ENCODE results near the gene KRTAP12-1.

GRCh38 chr21:44701541-44701940 lies 19.6 kb upstream of the KRTAP12-1 start:
- TF ChIP-seq ZNF70 (CRISPR knock-in tag; IDR thresholded peaks at IDR 0.05), result no peak
- no peak for TF ChIP-seq RARB (CRISPR knock-in tag; IDR thresholded peaks at IDR 0.05)
- TF ChIP-seq TOX (CRISPR knock-in tag; IDR thresholded peaks at IDR 0.05; ENCODE audit: borderline replicate concordance), result no peak
- no peak for TF ChIP-seq PATZ1 (CRISPR knock-in tag; IDR thresholded peaks at IDR 0.05; ENCODE audit: borderline replicate concordance)
- TF ChIP-seq OSR1 (CRISPR knock-in tag; IDR thresholded peaks at IDR 0.05), result no peak
- TF ChIP-seq CSRNP3 (CRISPR knock-in tag; IDR thresholded peaks at IDR 0.05), result no peak
- no peak for TF ChIP-seq TCF4 (CRISPR knock-in tag; IDR thresholded peaks at IDR 0.05; ENCODE audit: borderline replicate concordance)
- no peak for TF ChIP-seq ZC3H10 (CRISPR knock-in tag; IDR thresholded peaks at IDR 0.05)
- no peak for TF ChIP-seq ARNTL (CRISPR knock-in tag; IDR thresholded peaks at IDR 0.05; ENCODE audit: borderline replicate concordance, low read depth)
- no peak for TF ChIP-seq GLIS3 (CRISPR knock-in tag; IDR thresholded peaks at IDR 0.05)
- no peak for TF ChIP-seq ZFP30 (CRISPR knock-in tag; IDR thresholded peaks at IDR 0.05)

Measured in SK-N-SH treated with all-trans-retinoic acid at 6 μM for 48 hours (cell line).